Measurements from ENCODE around the gene KIAA0232.

The KIAA0232 gene

DNA sequence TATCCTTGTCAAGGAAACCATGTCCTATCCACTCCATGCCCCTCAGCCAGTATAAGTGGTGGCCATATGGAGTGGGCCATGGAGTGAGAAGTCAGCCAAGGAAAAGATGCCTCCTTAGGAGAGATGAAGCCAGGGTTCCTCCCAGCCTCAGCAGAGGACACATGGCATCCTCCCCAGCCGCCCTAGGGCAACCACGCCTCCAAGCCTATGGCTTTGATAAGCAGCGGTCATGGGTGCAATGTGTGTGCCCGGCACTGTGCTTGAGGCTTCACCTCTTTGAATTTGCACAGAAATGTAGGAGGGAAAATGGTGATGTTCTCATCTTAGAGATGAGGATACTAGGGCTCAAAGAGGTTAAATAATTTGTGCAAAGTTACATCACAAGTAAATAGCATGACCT lies 92.5 kb downstream of the KIAA0232 start:
- DNase-seq (ENCODE audit: extremely low spot score) = no peak
- ChIA-PET POLR2A (interaction anchor here (1.9 kb wide), 1 partner anchor 157 kb away, joined by 4 read pairs; no protein-coding TSS in a partner anchor), CTCF (interaction anchor here (3.0 to 3.4 kb wide), 2 partner anchors 154 to 157 kb away, joined by 36 to 40 read pairs; no protein-coding TSS in a partner anchor)
- TF ChIP-seq SUZ12 (IDR thresholded peaks at IDR 0.05) (no peak), FOXM1 (IDR thresholded peaks at IDR 0.05; ENCODE audit: borderline replicate concordance) (no peak), BHLHE40 (IDR thresholded peaks at IDR 0.05; ENCODE audit: borderline replicate concordance) (no peak), ARNT (IDR thresholded peaks at IDR 0.05) (no peak), L3MBTL2 (conservative IDR thresholded peaks at IDR 0.05) (no peak), FOXK2 (IDR thresholded peaks at IDR 0.05) (no peak), TARDBP (IDR thresholded peaks at IDR 0.05) (no peak), FOXA1 (IDR thresholded peaks at IDR 0.05) (no peak), ELF4 (IDR thresholded peaks at IDR 0.05) (no peak)
- TF ChIP-seq, protein P1, sequence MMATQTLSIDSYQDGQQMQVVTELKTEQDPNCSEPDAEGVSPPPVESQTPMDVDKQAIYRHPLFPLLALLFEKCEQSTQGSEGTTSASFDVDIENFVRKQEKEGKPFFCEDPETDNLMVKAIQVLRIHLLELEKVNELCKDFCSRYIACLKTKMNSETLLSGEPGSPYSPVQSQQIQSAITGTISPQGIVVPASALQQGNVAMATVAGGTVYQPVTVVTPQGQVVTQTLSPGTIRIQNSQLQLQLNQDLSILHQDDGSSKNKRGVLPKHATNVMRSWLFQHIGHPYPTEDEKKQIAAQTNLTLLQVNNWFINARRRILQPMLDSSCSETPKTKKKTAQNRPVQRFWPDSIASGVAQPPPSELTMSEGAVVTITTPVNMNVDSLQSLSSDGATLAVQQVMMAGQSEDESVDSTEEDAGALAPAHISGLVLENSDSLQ (IDR thresholded peaks at IDR 0.05) = no peak

- TF ChIP-seq ARNT (IDR thresholded peaks at IDR 0.05) (no peak), SUZ12 (IDR thresholded peaks at IDR 0.05) (no peak), CTBP1 (IDR thresholded peaks at IDR 0.05; ENCODE audit: borderline replicate concordance) (no peak), FOXA1 (IDR thresholded peaks at IDR 0.05) (no peak), ELF4 (IDR thresholded peaks at IDR 0.05) (no peak), SP1 (IDR thresholded peaks at IDR 0.05) (no peak), HDGF (IDR thresholded peaks at IDR 0.05; ENCODE audit: borderline replicate concordance) (no peak), BHLHE40 (IDR thresholded peaks at IDR 0.05; ENCODE audit: borderline replicate concordance) (no peak), FOXK2 (IDR thresholded peaks at IDR 0.05) (no peak), TARDBP (IDR thresholded peaks at IDR 0.05) (no peak)
- POLR2A ChIA-PET = no interaction called here
- CTCF ChIA-PET = interaction anchor here (3.0 to 3.4 kb wide), 2 partner anchors 155 to 158 kb away, joined by 36 to 40 read pairs; no protein-coding TSS in a partner anchor
- DNase-seq (ENCODE audit: extremely low spot score) = no peak
Measured at GRCh38 chr4:6875431-6875831, 92.9 kb downstream of the KIAA0232 start.

GRCh38 chr4:6876440-6876839 lies 93.9 kb downstream of the KIAA0232 start:
- DNase-seq (ENCODE audit: extremely low spot score) = no peak
- POLR2A ChIA-PET = no interaction called here
- TF ChIP-seq CTBP1 (IDR thresholded peaks at IDR 0.05; ENCODE audit: borderline replicate concordance) (no peak), L3MBTL2 (conservative IDR thresholded peaks at IDR 0.05) (no peak), LEF1 (IDR thresholded peaks at IDR 0.05; ENCODE audit: borderline replicate concordance) (no peak), FOXM1 (IDR thresholded peaks at IDR 0.05; ENCODE audit: borderline replicate concordance) (no peak)
- CTCF ChIA-PET = no interaction called here

DNA sequence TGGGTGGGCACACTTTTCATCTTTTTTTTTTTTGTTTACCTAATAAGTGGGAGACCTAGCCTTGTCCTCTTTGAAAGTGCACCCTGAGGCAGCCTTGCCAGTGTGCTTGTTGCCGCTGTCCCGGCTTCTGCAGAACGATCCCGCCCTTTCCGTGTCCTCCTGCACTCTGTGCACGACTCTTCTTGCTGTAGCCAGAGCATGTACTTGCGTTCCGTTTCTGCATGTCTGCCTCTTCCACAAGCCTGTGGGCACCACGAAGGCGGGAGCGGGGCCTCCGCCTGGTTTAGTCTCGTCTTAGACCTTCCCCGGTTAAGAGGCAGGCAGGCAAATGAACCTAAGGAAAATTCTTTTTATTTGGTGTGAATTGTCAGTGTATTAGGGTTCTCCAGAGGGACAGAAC lies 94.5 kb downstream of the KIAA0232 start:
- TF ChIP-seq SP1 (IDR thresholded peaks at IDR 0.05) = no peak
- TF ChIP-seq FOXA1 (IDR thresholded peaks at IDR 0.05) = no peak
- no peak for TF ChIP-seq TARDBP (IDR thresholded peaks at IDR 0.05)
- no peak for TF ChIP-seq L3MBTL2 (conservative IDR thresholded peaks at IDR 0.05)
- TF ChIP-seq HDGF (IDR thresholded peaks at IDR 0.05; ENCODE audit: borderline replicate concordance) = no peak
- TF ChIP-seq ZNF384 (IDR thresholded peaks at IDR 0.05) = no peak
- no peak for TF ChIP-seq LEF1 (IDR thresholded peaks at IDR 0.05; ENCODE audit: borderline replicate concordance)
- TF ChIP-seq NFRKB (IDR thresholded peaks at IDR 0.05) = no peak
- TF ChIP-seq CTBP1 (IDR thresholded peaks at IDR 0.05; ENCODE audit: borderline replicate concordance) = no peak
- CTCF ChIA-PET = no interaction called here
- DNase-seq (ENCODE audit: extremely low spot score) = no peak
- POLR2A ChIA-PET = no interaction called here

GRCh38 chr4:6878451-6879059 lies 96.0 kb downstream of the KIAA0232 start:
- DNase-seq (ENCODE audit: extremely low spot score) = no peak
- ChIA-PET POLR2A (no interaction called here), CTCF (no interaction called here)

DNA sequence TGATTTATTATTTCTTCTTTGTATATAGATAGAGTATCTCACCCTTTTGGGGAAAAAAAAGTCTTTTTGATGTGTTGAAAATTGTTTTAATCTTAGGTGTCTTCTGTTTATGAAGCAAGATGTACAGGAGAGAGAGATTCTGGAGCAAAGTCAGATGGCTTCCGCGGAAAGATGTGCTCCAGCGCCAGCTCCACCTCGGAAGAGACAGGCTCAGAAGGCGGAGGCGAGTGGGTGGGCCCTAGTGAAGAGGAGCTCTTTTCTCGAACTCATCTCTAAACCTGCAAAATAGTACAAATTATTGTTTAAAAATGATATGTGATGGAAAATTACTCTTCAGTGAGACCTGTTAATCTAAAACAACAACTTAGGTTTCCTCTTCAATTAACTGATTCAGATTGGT lies 98.2 kb downstream of the KIAA0232 start:
- CTCF ChIA-PET = no interaction called here
- POLR2A ChIA-PET = no interaction called here
- DNase-seq (ENCODE audit: extremely low spot score) = no peak
- no peak for TF ChIP-seq ELF4 (IDR thresholded peaks at IDR 0.05)

More at GRCh38 chr4:6878451-6879059, 96.0 kb downstream of the KIAA0232 start:
- TF ChIP-seq HDGF (IDR thresholded peaks at IDR 0.05; ENCODE audit: borderline replicate concordance) (no peak), FOXK2 (IDR thresholded peaks at IDR 0.05) (no peak), TARDBP (IDR thresholded peaks at IDR 0.05) (no peak), ELF4 (IDR thresholded peaks at IDR 0.05) (no peak), BHLHE40 (IDR thresholded peaks at IDR 0.05; ENCODE audit: borderline replicate concordance) (no peak), ARNT (IDR thresholded peaks at IDR 0.05) (no peak), CTBP1 (IDR thresholded peaks at IDR 0.05; ENCODE audit: borderline replicate concordance) (no peak)

DNA sequence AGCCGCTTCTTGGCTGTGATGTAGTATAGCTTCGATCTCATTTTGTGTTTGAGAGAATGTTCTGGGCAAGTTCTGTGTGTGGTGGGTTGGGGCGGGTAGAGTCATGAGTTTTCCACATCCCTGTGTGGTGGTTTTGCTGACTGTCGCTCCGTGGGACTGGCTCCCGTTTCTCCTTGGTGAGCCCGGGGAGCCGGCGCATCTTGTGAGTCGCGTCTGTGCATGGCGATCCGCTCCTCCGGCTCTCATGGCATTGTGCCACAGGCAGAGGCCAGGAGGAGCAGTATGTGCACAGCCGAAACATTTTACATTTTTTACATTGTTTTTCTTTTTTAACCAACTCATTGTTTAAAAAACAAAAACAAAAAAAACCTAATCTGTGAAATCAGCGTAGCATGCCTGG lies 99.4 kb downstream of the KIAA0232 start:
- POLR2A ChIA-PET = no interaction called here
- TF ChIP-seq BHLHE40 (IDR thresholded peaks at IDR 0.05; ENCODE audit: borderline replicate concordance) = no peak
- no peak for TF ChIP-seq FOXA1 (IDR thresholded peaks at IDR 0.05)
- no peak for TF ChIP-seq FOXM1 (IDR thresholded peaks at IDR 0.05; ENCODE audit: borderline replicate concordance)
- TF ChIP-seq, protein P1 (IDR thresholded peaks at IDR 0.05) = no peak
- TF ChIP-seq ELF4 (IDR thresholded peaks at IDR 0.05) = no peak
- no peak for TF ChIP-seq TARDBP (IDR thresholded peaks at IDR 0.05)
- TF ChIP-seq SP1 (IDR thresholded peaks at IDR 0.05) = no peak
- TF ChIP-seq L3MBTL2 (conservative IDR thresholded peaks at IDR 0.05) = no peak
- CTCF ChIA-PET = no interaction called here
- no peak for DNase-seq (ENCODE audit: extremely low spot score)

Measured in HEK293T (cell line).